HG03060 (cell line): ENCODE results near the gene BASP1.
A peak's percentile ranks its signal among the peaks of the same experiment; 100 is the strongest.
"Not testable (repeated sequence)": the region's sequence is repeated elsewhere in the genome, so short reads cannot be mapped to it uniquely, and the experiment has no call there.

ENCODE experiments used
- ATAC-seq: cut with Tn5 transposase; IDR thresholded peaks from one replicate; pipeline ENCODE4 v1.9.1; 2021; ENCODE audit warnings: low read depth, moderate number of reproducible peaks; ENCODE audit not compliant: unreplicated experiment

The BASP1 gene

DNA sequence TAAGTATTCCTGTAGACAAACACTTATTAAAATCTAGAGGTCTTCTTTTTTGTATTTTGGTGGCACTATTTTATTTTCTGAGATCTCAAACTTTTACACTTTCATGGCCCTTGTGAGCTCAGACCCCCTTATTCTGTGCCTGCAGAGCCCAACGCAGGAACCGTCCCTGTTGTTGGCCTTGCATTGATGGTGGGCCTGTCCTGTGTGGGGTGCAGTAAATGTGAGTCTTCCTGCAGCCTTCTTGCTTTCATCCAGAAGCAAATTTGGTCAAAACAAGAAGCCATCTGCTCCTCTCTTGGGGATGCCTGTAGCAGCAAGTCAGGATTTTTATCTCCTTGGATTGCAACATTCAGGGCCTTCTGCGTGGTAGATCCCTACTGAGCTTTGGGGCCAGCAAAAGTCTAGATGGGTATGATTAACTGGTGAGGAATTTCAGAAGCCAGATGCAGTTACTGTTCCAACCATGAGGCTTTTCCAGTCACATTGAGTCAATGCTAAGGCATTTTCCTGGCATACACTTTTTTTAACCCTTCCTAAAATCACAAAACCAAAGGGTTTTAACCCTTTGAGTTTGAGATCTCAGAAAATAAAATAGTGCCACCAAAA lies 31.7 kb downstream of the BASP1 start:
- no peak for ATAC-seq

DNA sequence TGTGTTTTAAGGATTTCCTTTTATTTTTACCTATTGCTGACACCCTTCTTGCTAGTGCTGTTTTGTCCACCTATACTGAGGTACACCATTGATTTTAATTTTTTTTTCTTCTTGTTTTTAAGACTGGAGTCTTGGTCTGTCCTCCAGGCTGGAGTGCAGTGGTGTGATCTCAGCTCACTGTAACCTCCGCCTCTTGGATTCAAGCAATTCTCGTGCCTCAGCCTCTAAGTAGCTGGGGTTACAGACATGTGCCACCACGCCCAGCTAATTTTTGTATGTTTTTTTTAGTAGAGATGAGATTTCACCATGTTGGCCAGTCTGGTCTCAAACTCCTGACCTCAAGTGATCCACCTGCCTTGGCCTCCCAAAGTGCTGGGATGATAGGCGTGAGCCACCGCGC lies 32.4 kb downstream of the BASP1 start:
- ATAC-seq: not testable (repeated sequence)

DNA sequence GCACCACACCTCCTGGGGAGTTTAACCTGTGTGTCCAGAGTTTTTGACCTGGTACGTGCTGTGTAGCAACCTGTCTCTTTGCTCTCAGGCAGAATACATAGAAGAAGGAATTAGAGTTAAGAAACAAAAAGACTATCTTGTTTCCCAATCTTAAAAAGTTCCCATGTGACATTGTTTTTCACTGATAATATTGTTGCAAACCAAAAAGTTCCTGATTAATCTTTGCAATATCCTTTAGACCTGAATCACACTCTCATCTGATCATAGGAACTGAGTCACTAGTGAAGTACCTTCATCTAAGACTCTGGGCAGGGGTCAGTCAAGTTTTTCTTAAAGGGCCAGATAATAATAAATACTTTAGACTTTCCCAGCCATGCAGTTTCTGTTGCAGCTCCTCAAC lies 35.1 kb downstream of the BASP1 start:
- ATAC-seq: no peak

DNA sequence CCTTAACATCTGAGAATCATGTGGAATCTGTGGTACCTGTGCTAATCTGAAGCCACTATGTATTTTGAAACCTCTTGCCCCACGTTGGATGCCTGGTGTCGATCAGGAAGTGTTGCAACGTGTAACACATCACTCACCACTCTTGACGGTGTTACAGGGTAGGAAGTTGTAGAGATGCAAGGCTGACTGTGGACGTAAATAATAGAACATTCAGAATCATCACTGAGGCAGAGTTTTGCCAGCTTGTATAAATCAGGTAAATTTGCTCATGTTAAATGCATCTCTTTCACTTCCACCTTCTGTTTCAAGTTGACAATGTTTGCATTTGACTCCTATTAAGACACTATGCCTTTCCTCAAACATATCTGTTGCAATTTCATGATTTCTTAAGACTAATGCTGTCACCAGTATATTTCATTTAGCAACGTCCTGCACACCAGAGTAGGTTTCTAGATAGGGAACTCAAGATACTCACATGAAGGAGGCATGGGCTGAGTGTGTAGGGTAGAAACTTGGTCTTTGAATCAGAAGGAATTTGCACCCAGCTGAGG lies 38.1 kb downstream of the BASP1 start:
- ATAC-seq: peak; percentile 42

DNA sequence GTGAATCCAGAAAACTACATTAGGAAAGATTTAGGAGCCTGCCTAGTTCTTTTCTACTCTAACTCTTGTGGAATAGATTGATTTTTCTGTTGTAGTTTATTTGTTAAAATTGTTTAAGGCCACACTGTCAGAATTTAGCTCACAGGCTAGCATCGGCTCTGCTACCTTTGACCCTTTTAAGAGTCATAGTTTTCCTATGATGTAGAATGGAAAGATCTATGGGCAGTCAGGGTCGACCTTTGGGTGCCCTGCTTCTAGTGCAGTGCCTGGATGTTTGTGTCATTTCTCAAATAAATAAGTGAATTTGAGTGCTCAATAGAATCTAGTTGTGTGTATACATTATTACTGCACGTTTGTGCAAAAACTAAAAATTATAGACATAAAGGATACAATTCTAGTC lies 38.7 kb downstream of the BASP1 start:
- no peak for ATAC-seq

DNA sequence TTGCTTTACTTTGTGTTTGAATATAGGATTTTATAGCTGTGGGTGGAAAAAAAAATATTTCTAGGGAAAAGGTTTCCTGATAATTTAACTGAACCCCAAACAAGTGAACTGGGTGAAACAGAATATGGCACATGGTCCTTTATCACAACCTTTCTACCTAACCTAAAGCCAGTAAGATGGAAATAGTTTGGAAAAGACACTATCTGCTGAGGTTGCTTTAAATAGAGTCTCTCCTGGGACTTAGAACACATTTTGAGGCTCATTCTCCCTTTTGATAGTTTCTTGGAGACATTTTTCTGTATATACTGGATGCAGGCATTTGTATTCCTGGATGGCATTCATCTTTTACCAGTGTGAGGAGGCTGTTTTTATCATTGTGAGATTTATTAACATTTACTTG lies 39.4 kb downstream of the BASP1 start:
- no peak for ATAC-seq

DNA sequence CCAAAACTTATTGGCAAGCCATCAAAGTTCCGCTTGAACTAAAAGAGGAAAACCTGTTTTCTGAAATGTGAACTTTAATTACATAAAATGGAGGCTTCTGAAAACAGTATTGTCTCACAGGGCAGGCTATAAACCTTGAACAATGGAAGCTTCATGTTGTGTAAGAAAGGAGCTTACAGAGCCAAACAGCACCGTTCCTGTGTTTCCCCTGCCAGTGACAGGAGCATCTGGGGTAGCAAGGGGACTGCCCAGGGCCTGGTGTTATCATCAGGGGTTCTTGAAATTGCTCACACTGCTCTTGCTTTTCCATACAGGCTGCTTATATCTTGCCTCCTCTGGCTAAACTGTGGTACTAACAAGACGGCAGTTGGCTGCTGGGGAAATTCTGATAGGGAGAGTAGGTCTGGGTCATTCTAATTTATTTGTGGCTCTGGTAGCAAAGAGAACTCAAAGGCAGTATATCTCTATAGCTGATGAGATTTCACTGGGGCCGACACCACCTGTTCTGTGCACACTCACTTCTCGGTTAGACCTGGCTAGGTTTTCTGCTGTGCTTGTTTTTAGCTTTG lies 40.4 kb downstream of the BASP1 start:
- ATAC-seq: peak; percentile 56

DNA sequence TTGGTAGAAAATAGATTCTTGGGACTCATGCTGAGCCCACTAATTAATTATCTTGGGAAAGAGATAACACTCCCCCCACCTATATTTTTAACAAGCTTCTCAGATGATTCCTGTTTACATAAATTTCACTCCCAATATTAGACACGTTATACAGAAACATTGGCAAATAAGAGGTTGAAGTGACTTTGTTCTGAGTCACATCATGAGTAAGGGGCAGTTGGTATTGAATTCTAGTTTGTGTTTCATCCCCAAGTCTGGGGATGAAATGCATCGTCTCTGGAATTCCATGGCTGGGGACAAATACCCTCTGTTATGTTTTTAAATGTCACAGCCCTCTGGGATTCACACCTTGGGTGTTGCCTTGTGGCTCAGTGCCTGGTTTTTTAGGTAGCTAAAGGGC lies 41.0 kb downstream of the BASP1 start:
- ATAC-seq: no peak

DNA sequence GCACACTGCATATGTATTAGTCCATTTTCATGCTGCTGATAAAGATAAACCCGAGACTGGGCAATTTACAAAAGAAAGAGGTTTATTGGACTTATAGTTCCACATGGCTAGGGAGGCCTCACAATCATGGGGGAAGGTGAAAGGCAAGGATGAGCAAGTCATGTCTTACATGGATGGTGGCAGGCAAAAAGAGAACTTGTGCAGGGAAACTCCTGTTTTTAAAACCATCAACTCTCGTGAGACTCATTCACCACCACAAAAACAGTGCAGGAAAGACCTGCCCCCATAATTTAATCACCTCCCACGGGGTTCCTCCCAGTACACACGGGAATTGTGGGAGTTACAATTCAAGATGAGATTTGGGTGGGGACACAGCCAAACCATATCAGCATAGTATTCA lies 41.6 kb downstream of the BASP1 start:
- ATAC-seq: not testable (repeated sequence)

DNA sequence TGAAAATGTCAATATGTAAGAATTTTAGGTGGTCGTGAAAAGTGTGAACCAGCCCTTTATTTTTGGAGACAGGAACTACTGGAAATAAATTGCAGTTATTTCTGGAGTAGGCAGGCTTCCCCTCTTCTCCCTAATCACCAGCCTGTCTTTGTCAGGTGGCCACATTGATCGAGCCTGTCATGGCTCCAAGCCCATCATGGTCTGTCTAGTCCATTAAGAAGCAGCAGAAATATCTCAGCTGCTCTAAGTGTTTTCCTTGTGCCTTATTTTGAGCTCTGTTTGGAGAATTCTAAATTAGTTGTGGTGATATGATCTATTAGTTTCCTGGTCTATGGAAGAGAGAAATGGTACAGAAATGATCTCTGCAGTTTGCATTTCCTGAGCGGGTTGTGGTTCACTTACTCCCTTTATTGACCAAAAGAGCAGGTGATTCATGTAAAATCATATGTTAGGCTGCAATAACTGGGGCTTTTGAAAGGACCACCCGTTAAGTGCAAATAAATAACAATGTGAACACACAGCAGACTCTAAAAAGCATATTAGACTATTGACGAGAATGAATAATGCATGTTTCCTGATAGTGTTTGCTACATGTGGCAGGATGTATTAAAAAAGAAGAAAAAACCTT lies 42.3 kb downstream of the BASP1 start:
- no peak for ATAC-seq

DNA sequence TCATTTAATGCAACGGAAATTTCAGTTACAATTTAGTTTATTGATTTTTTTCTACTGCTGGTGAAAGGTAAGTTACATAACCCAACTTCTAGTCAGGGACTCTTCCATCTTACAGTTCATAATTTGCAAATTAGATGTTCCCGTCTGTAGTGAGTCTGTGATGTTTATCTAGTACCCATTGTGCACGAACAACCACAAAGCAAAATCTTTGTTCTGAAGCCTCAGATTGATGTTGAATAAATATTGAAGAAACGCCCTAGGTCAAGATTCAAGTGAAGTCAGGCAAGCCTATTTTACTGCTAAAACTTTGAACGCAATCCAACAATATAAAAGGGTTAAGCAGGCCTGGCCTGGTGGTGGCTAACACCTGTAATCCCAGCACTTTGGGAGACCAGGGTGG lies 43.1 kb downstream of the BASP1 start:
- ATAC-seq: no peak

DNA sequence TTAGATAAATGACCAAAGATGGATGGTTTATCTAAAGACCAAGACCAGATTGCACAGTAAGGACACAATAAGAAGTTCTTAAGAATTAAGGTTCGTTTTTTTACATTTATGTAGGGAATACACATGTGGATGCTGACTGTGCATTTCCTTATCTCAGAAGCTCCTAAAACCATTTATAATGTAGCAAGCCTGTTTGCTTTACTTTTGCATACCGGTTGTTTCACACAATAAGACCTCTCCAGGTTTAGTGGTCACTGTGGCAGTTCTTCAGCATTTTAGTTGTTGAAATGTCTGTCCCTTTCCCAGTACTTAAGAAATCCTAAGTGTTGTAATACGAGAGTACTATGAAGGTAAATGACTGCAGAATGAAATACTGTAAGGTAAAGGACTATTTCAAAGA lies 43.6 kb downstream of the BASP1 start:
- no peak for ATAC-seq

DNA sequence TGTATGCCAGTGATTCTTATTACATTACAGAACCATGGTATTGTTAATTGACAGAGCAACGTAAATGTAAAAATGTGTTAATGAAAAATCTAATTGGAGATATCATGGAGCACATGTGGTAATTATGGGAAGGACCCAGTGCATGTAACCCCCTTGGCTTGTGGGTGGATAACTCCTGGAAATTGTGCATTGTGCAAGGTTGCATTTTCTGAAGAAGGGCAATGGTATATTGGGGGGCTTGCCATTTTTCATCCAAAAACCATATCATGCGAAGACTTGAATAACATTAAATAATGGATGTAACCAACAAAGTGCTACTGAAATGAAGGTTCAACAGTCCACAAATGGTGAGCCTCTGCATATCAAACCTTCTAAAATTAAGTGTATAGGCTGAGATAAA lies 47.6 kb downstream of the BASP1 start:
- no peak for ATAC-seq

DNA sequence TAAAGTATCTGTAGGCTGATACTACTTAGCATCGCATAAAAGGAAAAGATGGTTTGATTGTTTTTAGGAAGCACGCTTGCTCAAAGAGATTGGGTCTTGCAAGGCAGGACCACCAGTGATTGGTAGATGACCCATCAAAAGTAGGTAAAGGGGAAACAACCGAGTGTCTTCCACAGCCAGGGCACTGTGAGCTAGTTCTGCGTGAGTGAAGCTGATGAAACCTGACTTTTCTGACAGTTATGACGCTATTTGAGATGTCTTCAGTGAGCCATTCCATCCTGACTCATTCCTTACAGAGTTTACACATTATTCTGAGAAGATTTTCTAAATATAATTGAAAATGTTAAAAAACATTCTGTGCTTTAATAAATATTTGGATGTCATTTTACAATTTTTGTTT lies 49.7 kb downstream of the BASP1 start:
- ATAC-seq: peak; percentile 73

DNA sequence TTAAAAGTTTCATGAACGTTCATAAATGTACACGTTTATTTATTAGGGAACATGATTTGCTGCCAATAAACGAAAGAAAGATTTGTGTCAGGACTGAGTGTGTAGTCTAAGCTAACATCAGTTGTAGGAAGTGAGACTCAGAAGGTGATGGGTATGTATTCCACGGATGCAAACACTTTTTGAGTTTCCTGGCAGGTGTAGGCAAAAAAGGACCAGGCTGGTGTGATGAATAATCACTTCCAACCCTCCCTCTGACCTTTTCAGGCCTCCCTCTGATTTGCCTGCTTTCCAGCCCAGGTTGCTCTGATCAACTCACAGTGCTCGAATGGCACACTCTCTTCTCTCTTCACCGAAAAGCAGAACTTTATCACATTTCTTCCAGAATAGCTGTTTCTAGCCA lies 51.8 kb downstream of the BASP1 start:
- ATAC-seq: no peak

DNA sequence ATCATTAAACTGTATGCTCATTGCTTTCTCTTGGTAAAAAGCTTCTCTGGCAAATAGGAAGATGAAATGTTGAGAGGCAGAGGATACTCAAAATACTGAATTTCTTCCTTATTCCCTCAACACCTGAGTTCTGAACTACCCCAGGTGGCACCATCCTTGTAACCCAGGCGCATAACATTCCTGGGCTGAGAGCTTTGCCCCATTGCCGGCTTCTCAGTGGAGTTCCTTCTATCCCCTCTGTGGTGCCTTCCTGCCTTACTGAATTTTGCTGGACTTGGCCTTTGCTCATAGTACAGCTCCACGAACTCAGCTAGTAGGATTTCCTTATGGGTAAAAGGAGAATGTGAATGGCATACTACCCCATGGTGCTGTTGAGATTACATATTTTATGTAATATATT lies 54.7 kb downstream of the BASP1 start:
- ATAC-seq: no peak

DNA sequence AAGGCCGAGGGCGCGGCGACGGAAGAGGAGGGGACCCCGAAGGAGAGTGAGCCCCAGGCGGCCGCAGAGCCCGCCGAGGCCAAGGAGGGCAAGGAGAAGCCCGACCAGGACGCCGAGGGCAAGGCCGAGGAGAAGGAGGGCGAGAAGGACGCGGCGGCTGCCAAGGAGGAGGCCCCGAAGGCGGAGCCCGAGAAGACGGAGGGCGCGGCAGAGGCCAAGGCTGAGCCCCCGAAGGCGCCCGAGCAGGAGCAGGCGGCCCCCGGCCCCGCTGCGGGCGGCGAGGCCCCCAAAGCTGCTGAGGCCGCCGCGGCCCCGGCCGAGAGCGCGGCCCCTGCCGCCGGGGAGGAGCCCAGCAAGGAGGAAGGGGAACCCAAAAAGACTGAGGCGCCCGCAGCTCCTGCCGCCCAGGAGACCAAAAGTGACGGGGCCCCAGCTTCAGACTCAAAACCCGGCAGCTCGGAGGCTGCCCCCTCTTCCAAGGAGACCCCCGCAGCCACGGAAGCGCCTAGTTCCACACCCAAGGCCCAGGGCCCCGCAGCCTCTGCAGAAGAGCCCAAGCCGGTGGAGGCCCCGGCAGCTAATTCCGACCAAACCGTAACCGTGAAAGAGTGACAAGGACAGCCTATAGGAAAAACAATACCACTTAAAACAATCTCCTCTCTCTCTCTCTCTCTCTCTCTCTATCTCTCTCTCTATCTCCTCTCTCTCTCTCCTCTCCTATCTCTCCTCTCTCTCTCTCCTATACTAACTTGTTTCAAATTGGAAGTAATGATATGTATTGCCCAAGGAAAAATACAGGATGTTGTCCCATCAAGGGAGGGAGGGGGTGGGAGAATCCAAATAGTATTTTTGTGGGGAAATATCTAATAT lies 58.1 kb downstream of the BASP1 start:
- ATAC-seq: no peak

DNA sequence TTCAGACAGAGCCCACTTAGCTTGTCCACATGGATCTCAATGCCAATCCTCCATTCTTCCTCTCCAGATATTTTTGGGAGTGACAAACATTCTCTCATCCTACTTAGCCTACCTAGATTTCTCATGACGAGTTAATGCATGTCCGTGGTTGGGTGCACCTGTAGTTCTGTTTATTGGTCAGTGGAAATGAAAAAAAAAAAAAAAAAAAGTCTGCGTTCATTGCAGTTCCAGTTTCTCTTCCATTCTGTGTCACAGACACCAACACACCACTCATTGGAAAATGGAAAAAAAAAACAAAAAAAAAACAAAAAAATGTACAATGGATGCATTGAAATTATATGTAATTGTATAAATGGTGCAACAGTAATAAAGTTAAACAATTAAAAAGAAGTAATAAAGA lies 59.0 kb downstream of the BASP1 start:
- ATAC-seq: peak; percentile 58

DNA sequence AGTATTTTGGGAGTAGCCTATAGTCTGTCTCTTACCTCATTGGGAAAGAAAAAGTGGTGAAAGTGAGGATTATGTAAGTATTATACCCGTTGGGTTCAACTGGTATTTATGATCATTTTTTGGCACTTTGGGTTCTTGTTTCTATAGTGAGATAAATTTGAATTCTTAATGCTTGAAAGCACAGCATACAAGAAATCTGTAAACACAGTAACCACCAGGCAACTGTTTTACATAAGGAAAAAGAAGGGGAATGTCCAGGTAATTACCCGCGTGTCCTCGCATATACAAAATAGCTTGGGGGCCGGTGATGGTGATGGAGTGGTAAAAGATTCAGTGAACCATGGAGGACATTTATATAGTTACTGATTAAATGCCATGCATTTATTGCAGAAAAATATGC lies 60.5 kb downstream of the BASP1 start:
- peak; percentile 25 for ATAC-seq

DNA sequence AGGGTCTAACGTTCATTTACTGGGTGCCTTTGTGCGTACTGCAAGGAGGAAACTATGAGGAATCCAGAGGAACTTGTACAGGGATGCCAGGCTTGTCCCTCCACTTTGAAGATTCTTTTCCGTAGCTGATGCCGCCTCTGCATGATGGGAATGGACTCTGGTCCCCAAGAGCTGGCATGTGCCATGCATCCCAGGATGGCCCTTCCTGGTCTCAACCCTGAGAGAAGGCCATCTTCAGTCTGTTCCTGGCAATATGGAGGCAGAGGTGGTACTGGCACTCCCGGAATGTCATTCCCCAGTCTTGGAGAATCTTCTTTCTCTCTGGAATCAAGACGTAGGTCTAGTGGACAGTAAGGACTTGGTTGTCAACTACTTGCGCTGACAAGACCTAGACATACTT lies 61.5 kb downstream of the BASP1 start:
- no peak for ATAC-seq

DNA sequence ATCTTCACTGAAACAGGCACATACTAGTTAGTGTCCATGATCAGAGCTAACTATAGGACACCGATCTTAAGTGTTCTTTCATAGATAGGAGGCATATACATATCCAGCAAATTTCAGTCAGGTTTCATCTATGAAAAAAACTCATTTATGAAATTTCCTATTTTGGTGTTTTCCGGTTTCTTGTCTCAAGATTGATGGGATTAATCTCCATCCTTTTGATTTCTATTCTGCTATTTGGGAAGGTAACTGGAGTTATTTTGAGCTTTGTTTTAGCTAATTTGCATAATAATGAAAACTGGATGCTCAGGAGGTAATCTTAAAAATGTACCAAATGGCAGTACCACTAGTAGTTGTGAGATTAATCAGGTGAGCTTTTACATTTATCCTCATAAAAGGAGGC lies 62.1 kb downstream of the BASP1 start:
- no peak for ATAC-seq
